HepG2 (cell line): ENCODE measurements around the gene MYO10. TPM values are rescaled to one million over a fixed set of nuclear protein-coding genes. Genes with fewer than 3 reads are reported as not detected.

Experiments used
- ATAC-seq: fragments of 200-7000 bp; cut with Tn5 transposase; 3 replicates; pipeline ENCODE4 v1.9.1; 2020; ENCODE audit warnings: mild to moderate bottlenecking, moderate library complexity
- BruUV-seq: library from RNA; stranded (reverse); fragments of 400-500 nt; replicated peaks from 2 replicates; lab custom pipeline; 2021; lab: Mats Ljungman, UMichigan
- CTCF ChIA-PET: fragments of 300-600 bp; formaldehyde crosslinking; extraction: SDS; loops from one replicate; lab custom pipeline; 2021; ENCODE audit warnings: low total read pairs, inconsistent platforms, low intra/inter-chr PET ratio; lab: Yijun Ruan, JAX
- POLR2A ChIA-PET: fragments of 350-600 bp; sonication (Branson Sonifier 250); formaldehyde crosslinking; loops from one replicate; lab custom pipeline; 2020; ENCODE audit warnings: antibody characterized with exemption, inconsistent platforms; lab: Yijun Ruan, JAX
- DNase-seq: peaks from one replicate; pipeline ENCODE4 v3.0.0-alpha.2; 2015; ENCODE audit warnings: low spot score
- FAIRE-seq: peaks from 3 replicates; lab custom pipeline; 2011; peaks lifted over from hg19 to GRCh38; lab: Jason Lieb, UNC
- H2AFZ ChIP-seq: one replicate; pipeline ENCODE4 v1.6.1; 2011; ENCODE audit warnings: low read length, inconsistent platforms
- H3K27ac ChIP-seq: fragments of 300-600 bp; 3 replicates; pipeline ENCODE4 v1.8.0; 2011; ENCODE audit warnings: mixed run types, mild to moderate bottlenecking, mixed read lengths, low read length, inconsistent platforms; ENCODE audit not compliant: insufficient read depth; ENCODE audit errors: extremely low read length
- H3K27me3 ChIP-seq, 2 experiments: fragments of 200-600 bp in 1 of 2; 2 replicates in 1 of 2; 3 replicates in 1 of 2; pipeline versions ENCODE4 v1.6.0 to v1.8.0; 2011; ENCODE audit warnings: low read length in 2 of 2, mild to moderate bottlenecking in 2 of 2, moderate library complexity in 2 of 2, inconsistent platforms in 1 of 2; ENCODE audit not compliant: insufficient read depth in 2 of 2, control insufficient read depth in 1 of 2
- H3K36me3 ChIP-seq, 2 experiments: fragments of 200-600 bp in 1 of 2; replicated peaks in 1 of 2; 2 replicates in 1 of 2; 3 replicates in 1 of 2; pipeline versions ENCODE4 v1.5.1 to v1.8.0; 2011; ENCODE audit warnings: low read length in 2 of 2, inconsistent platforms in 1 of 2; ENCODE audit not compliant: insufficient read depth in 2 of 2, control insufficient read depth in 1 of 2
- H3K4me1 ChIP-seq: 2 replicates; pipeline ENCODE4 v1.5.1; 2012; ENCODE audit warnings: low read length, inconsistent platforms; ENCODE audit not compliant: insufficient read depth
- H3K4me2 ChIP-seq: 2 replicates; pipeline ENCODE4 v1.6.0; 2011; ENCODE audit warnings: low read depth, low read length, inconsistent platforms
- H3K4me3 ChIP-seq, 3 experiments: fragments of 200-600 bp in 1 of 3; sonication (generic), shearing (Covaris generic) in 1 of 3; replicated peaks in 1 of 3; 2 replicates each; pipeline ENCODE4 v1.5.1; 2011 to 2016; ENCODE audit warnings: low read length in 3 of 3, inconsistent platforms in 2 of 3, low read depth in 2 of 3, mild to moderate bottlenecking in 2 of 3, control low read depth in 1 of 3, mixed read lengths in 1 of 3; ENCODE audit not compliant: insufficient read depth in 1 of 3
- H3K79me2 ChIP-seq: one replicate; pipeline ENCODE4 v1.6.1; 2011; ENCODE audit warnings: low read length, inconsistent platforms; ENCODE audit not compliant: insufficient read depth
- H3K9ac ChIP-seq: 2 replicates; pipeline ENCODE4 v1.6.0; 2011; ENCODE audit warnings: mild to moderate bottlenecking, low read depth, low read length, inconsistent platforms; ENCODE audit not compliant: insufficient read depth
- H3K9me3 ChIP-seq: 2 replicates; pipeline ENCODE4 v1.5.1; 2012; ENCODE audit warnings: mild to moderate bottlenecking, low read length
- H4K20me1 ChIP-seq: 2 replicates; pipeline ENCODE4 v1.6.0; 2011; ENCODE audit warnings: inconsistent platforms, mild to moderate bottlenecking, low read length, moderate library complexity; ENCODE audit not compliant: insufficient read depth
- CHCHD3 ChIP-seq: sonication (generic); formaldehyde crosslinking; IDR thresholded peaks from 2 replicates; pipeline ENCODE4 v1.8.0; 2022; ENCODE audit warnings: mild to moderate bottlenecking, missing genetic modification reagents, moderate library complexity
- CHD4 ChIP-seq: fragments of 200-600 bp; sonication (generic); IDR thresholded peaks from 2 replicates; pipeline ENCODE4 v1.7.0; 2017; ENCODE audit warnings: mild to moderate bottlenecking, low read length, borderline replicate concordance
- FOXM1 ChIP-seq: sonication (generic); formaldehyde crosslinking; IDR thresholded peaks from 2 replicates; pipeline ENCODE4 v1.5.0; 2020; ENCODE audit warnings: missing genetic modification reagents
- HHEX ChIP-seq: IDR thresholded peaks from 2 replicates; pipeline ENCODE4 v1.6.1; 2016; ENCODE audit warnings: control low read depth
- HOXA9 ChIP-seq: sonication (generic); formaldehyde crosslinking; IDR thresholded peaks from 2 replicates; pipeline ENCODE4 v1.8.1; 2022; ENCODE audit warnings: missing genetic modification reagents, mild to moderate bottlenecking, moderate library complexity, borderline replicate concordance
- ZNF329 ChIP-seq: sonication (generic); formaldehyde crosslinking; IDR thresholded peaks from 2 replicates; pipeline ENCODE4 v1.9.0; 2021; ENCODE audit warnings: low read depth, mild to moderate bottlenecking, missing genetic modification reagents
- ZNF629 ChIP-seq: sonication (generic); formaldehyde crosslinking; conservative IDR thresholded peaks from 2 replicates; pipeline ENCODE4 v1.5.0; 2020; ENCODE audit warnings: missing genetic modification reagents
- ZNF720 ChIP-seq: sonication (generic); formaldehyde crosslinking; IDR thresholded peaks from 2 replicates; pipeline ENCODE4 v1.4.0; 2020; ENCODE audit warnings: missing genetic modification reagents
- ZNF878 ChIP-seq: sonication (generic); formaldehyde crosslinking; IDR thresholded peaks from 2 replicates; pipeline ENCODE4 v1.8.1; 2023; ENCODE audit warnings: mild to moderate bottlenecking, missing genetic modification reagents, moderate library complexity
- WGBS: methylation state at CpG from one replicate; pipeline ENCODE4 v1.1.6; 2017; ENCODE audit warnings: low lambda C conversion rate; 5-methylcytosine and 5-hydroxymethylcytosine counted together
- in situ Hi-C: cut with HindIII; loops from 2 replicates; pipeline ENCODE4 v1.10.0; 2017; ENCODE audit warnings: low pct_unique_long_range_greater_than_20kb; ENCODE audit not compliant: extremely low pct_ligation_motif_present
- intact Hi-C: fragments of 100-400 bp; cut with micrococcal nuclease; formaldehyde crosslinking; loops from one replicate; pipeline ENCODE4 v1.10.0; 2022; ENCODE audit not compliant: unreplicated experiment
- polyA plus RNA-seq, 8 experiments: library from polyadenylated mRNA; depleted of rRNA in 3 of 8; stranded (reverse) in 7 of 8; unstranded in 1 of 8; fragments of >200 nt; fragmentation: Illumina TruSeq in 4 of 8; extraction: Trizol in 4 of 8; gene quantifications; 2 replicates each; pipeline versions ENCODE4 v1.2.1 to v1.2.3, GENCODE V29; 2011 to 2016; ENCODE audit warnings: low read depth in 4 of 8, missing spikeins in 1 of 8, mixed read lengths in 1 of 8; ENCODE audit not compliant: insufficient read depth in 1 of 8
- total RNA-seq, 5 experiments: library from RNA; depleted of rRNA; stranded (reverse); fragments of >200 nt; fragmentation: Illumina TruSeq; extraction: Trizol; gene quantifications; 2 replicates each; pipeline ENCODE4 v1.2.3, GENCODE V29; 2016; ENCODE audit warnings: low read depth in 1 of 5
- TF ChIP-seq, protein P1 (sequence below): sonication (generic); formaldehyde crosslinking; IDR thresholded peaks from 2 replicates; pipeline ENCODE4 v1.5.1; 2020; ENCODE audit warnings: missing genetic modification reagents, mild to moderate bottlenecking, borderline replicate concordance

The MYO10 gene
- total and polyA plus RNA-seq, 2 of the 13 experiments (the other 11 are each of a cell fraction or from before 2014, with no cell fraction given) = 4.5 to 14.0 TPM

DNA sequence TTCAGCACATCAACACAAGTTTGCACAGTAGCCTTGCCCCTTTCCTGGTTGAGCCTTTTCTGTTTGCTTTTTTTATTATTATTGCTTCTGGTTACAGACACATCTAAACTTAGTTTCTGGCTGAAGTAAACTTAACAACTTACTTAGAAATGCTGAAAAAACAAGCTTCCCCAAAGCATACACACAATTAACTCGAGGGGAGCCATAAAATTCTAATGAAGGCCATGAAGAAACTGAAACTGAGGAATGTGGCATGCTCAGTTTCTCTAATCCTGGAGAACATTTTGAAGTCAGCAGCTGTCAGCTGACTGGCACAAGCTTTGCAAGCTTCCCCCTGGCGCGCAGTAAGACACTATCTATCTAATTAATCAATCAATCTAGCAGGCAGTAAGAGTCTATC, 3.7 kb downstream of the MYO10 start:
- BruUV-seq = no TSS peak
- Histone ChIP-seq H3K4me2 (no peak overlapping the region), H3K27me3 (peaks cover 3 to 32% of the 10 kb centered on the region in 2 experiments; a peak in 3 of 5 replicates), H3K36me3 (no peaks in the 10 kb centered on the region), H3K9ac (no peak overlapping the region), H3K9me3 (no peaks in the 10 kb centered on the region), H3K27ac (no peak overlapping the region), H3K79me2 (no peaks in the 10 kb centered on the region), H3K4me3 (no peak overlapping the region), H4K20me1 (no peaks in the 10 kb centered on the region; the same call in 1 of the 2 replicates), H2AFZ (no peak overlapping the region), H3K4me1 (peaks cover 18% of the 10 kb centered on the region)
- in situ Hi-C loops (loop anchor here (10.0 kb wide), 1 partner anchor 252 kb away; no protein-coding TSS in a partner anchor), intact Hi-C loops (loop anchor here (5.0 kb wide), 1 partner anchor 140 kb away; no protein-coding TSS in a partner anchor)
- CTCF ChIA-PET = no interaction called here
- no peak for TF ChIP-seq ZNF720
- TF ChIP-seq ZNF629 = no peak
- no peak for TF ChIP-seq HOXA9
- no peak for TF ChIP-seq HHEX (CRISPR knock-in tag)
- TF ChIP-seq CHD4 = no peak
- TF ChIP-seq, protein P1, sequence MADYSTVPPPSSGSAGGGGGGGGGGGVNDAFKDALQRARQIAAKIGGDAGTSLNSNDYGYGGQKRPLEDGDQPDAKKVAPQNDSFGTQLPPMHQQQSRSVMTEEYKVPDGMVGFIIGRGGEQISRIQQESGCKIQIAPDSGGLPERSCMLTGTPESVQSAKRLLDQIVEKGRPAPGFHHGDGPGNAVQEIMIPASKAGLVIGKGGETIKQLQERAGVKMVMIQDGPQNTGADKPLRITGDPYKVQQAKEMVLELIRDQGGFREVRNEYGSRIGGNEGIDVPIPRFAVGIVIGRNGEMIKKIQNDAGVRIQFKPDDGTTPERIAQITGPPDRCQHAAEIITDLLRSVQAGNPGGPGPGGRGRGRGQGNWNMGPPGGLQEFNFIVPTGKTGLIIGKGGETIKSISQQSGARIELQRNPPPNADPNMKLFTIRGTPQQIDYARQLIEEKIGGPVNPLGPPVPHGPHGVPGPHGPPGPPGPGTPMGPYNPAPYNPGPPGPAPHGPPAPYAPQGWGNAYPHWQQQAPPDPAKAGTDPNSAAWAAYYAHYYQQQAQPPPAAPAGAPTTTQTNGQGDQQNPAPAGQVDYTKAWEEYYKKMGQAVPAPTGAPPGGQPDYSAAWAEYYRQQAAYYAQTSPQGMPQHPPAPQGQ (CRISPR knock-in tag) = no peak
- no peak for TF ChIP-seq FOXM1 (CRISPR knock-in tag)
- no peak for TF ChIP-seq CHCHD3 (CRISPR knock-in tag)
- TF ChIP-seq ZNF878 = no peak
- TF ChIP-seq ZNF329 (CRISPR knock-in tag) = no peak
- no peak for ATAC-seq
- WGBS = 52% methylated on average over 3 of the region's 3 CpGs
- FAIRE-seq = no peak
- DNase-seq = no peak
- POLR2A ChIA-PET = no interaction called here
